ENCODE measurements around the gene RXFP4.
A peak's percentile ranks its signal among the peaks of the same experiment; 100 is the strongest.
"Not testable (repeated sequence)": the region's sequence is repeated elsewhere in the genome, so short reads cannot be mapped to it uniquely, and the experiment has no call there.

The RXFP4 gene

DNA sequence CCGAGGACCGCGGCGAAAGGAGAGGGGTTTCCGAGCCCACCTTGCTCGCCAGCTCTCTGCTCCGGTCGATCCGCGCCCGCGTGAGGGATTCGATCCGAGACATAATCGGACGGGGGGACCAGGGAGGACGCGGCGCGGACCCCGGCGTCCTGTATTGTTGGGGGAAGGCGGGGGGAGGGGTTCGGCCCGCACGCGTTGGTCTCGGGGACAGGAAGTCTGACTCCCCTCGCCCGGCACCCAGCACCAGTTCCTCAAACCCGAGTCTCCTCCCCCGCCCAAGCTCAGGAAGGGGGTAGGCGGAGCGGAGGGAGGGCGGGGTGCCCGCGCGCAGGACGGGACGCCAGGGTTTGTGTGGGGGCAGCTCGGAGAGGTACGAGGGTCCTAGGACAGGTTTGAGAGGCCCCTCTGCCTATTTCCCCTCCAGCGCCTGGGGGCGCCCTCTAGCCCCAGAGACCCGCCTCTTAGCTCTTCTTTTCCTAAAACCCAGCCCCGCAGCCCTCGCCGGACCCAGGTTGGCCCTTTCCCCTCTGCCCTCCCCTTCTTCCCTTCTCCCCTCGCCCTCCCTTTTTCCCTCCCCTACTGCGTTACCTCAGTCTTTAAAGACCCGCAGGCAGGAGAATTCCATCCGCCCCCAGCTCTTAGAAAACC is 37.0 kb downstream of the RXFP4 start, which contains the start of gene ARHGEF2:
TSS of gene ARHGEF2 (minus strand) at position 223 of the 648 bp plus-strand sequence. CDS start at position 103, 120 bp downstream.
- peak; percentile 63 to 86 (median 70) for DNase-seq (ENCODE audit: low read depth in 3 of 3)

DNA sequence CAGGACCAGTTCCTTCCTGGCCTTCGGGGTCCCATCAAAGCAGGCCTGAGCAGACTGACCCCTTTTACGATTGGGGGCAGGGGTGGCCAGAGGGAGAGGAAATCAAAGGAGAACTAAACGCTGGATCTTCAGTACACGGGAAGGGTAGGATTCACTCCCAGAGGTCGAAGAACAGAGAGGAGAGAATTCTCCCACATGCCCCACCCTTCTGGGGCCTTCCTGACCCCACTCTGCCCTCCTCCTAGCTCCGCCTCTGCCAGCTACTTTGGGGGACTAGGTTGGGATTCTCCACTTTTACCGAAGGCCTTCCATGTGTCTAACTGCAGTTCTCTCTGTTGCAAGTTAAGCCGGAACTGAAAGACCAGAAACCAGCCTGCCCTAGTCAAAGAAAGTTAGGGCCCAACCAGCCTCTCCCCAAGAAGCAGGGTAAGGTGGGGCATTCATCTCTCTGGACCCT is 37.6 kb downstream of the RXFP4 start:
- DNase-seq (ENCODE audit: low read depth in 3 of 3) = peak in 1 of 3 experiments; percentile 18

- no peak for DNase-seq (ENCODE audit: low read depth in 3 of 3)
Measured at GRCh38 chr1:155979597-155980343, 38.3 kb downstream of the RXFP4 start.

GRCh38 chr1:155981266-155982088 is 40.0 kb downstream of the RXFP4 start:
- DNase-seq (ENCODE audit: low read depth in 3 of 3) = no peak

DNA sequence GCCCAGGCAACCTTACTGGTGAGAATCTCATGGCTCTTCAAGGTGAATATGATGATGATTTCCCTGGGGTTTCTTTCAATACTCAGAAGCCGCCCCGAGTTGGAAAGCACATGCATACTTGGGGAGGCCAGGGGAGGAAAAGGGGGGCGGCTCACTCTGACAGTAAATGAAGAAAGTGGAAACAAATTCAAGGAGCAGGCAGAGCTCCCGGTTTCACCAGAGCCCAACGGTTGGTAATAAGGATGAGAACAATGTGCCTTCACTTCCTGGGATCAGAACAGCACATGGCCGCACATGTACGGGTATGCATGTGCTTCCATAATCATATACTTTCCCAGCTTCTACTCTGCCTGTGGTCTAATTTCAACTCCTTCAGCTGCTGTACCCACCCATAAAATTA is 40.7 kb downstream of the RXFP4 start:
- DNase-seq (ENCODE audit: low read depth in 3 of 3) = no peak

GRCh38 chr1:155983191-155984024 is 42.0 kb downstream of the RXFP4 start:
- DNase-seq (ENCODE audit: low read depth in 3 of 3) = no peak

DNA sequence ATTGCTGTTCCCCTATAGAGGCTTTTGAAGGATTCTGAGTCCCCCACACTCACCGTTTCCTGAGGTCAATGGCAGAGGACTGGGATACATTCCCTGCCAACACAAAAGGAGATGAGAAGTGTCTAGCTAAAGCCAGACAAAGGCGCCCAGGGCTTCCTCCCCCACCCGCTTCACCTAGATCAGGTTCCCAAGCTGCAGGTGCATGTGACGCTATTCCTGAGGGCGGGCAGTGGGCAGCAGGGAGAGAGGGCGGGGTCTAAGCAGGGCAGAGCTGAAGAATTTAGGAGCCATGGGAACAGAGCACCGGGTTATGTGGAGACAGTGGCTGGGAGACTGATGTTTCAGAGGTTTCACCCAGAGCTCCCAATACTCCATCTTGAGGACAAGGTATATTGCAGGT is 42.9 kb downstream of the RXFP4 start:
- no peak for DNase-seq (ENCODE audit: low read depth in 3 of 3)

DNA sequence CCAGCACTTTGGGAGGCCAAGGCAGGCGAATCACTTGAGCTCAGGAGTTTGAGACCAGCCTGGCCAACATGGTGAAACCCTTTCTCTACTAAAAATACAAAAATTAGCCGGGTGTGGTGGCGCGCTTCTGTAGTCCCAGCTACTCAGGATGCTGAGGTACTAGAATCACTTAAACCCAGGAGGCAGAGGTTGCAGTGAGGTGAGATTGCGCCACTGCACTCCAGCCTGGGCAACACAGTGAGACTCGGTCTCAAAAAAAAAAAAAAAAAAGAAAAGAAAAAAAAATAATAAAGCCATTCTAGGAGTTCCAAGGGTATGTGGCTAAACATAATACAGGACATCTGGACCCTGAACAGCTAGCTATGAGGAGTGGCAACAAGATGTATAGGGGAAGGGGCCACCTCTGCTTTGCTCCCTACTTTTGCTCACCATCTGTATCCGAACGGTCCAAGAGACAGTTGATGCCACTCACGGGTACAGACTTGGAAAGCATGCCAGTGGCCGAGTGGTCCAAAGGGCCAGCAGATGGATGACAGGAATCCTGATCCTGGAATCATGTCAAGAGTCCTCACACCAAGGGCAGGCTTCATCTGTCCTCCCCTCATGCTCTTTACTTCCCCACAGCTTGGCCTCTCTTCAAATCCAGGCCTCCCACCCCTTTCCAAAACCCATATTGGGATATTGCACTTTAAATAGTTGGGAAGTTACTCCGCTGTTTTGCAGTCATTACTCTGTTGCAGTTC is 43.6 kb downstream of the RXFP4 start:
- not testable (repeated sequence) for DNase-seq (ENCODE audit: low read depth in 3 of 3)

GRCh38 chr1:155989242-155990004 is 48.0 kb downstream of the RXFP4 start:
- peak; percentile 54 to 75 (median 55) for DNase-seq (ENCODE audit: low read depth in 3 of 3)

DNA sequence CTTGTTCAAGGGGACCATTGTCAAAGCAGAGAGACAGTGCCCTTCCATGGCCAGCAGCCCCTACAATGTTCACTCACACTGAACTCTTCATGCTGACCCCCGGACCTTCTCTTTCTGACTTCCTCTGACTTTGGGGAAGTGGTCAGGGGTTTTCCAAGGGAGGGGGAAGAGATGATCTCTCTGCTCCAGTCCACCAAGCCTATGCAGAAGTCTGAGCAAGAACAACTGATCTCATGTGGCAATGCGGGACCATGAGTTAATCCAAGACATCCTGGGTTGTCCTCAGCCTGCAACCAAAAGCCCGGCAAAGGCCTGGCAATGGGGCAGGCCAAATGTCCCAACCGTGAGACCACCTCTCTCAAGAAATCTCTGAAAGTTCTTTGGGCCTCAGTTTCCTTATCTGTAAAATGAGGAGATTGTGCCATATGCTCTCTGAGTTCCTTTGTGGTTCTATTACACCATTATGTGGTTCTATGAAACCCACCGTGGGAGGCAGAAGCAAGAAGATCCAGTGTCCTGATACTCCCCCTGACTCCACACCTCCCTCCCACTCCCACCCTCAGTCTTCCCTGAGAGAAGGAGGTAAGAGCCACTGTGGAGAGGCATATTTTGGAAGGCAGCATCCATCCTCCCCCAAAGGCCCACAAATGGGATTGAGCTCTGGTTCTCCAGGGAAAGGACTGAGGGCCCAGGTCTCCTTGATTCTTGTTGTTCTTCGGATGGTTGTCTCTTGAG is 48.7 kb downstream of the RXFP4 start:
- DNase-seq (ENCODE audit: low read depth in 3 of 3) = no peak

All from stimulated activated CD4-positive, alpha-beta T cell treated with anti-CD3 and anti-CD28 coated beads, TNF-alpha, amount 100 ng/mL, for 24 hours (primary cell).